ENCODE results near the gene IL13RA1. TPM values are rescaled to one million over a fixed set of nuclear protein-coding genes. Genes with fewer than 3 reads are reported as not detected.
A peak's percentile ranks its signal among the peaks of the same experiment; 100 is the strongest.
"Not testable (repeated sequence)": the region's sequence is repeated elsewhere in the genome, so short reads cannot be mapped to it uniquely, and the experiment has no call there.

IL13RA1 gene
- total RNA-seq, 2 donors from 2014 or later = 15.2 to 23.6 TPM

- H3K9me3 ChIP-seq = no peaks in the 10 kb centered on the region
- no peak for TF ChIP-seq CTCF (IDR thresholded peaks at IDR 0.05)
- TF ChIP-seq POLR2A (IDR thresholded peaks at IDR 0.05) = no peak
- WGBS, 2 donors = 8 to 13% methylated on average over 1 of the region's 1 CpG
- H3K27me3 ChIP-seq = no peaks in the 10 kb centered on the region
- DNase-seq = peak in 1 of 4 donors; percentile 48
- H3K4me1 ChIP-seq = no peaks in the 10 kb centered on the region
- H3K27ac ChIP-seq = no peak overlapping the region
- no peak overlapping the region for H3K4me3 ChIP-seq
- ATAC-seq = no peak
- intact Hi-C loops (cut with DNase I) = no loop called here
- H3K36me3 ChIP-seq (replicated peaks in 1 of 2; ENCODE audit: insufficient read depth in 1 of 2, low read depth in 2 of 2) = no peaks in the 10 kb centered on the region
Observed at GRCh38 chrX:118802857-118803256, 75.5 kb downstream of the IL13RA1 start.

GRCh38 chrX:118807151-118808017 lies 80.0 kb downstream of the IL13RA1 start:
- Histone ChIP-seq H3K9me3 (no peaks in the 10 kb centered on the region), H3K27ac (no peak overlapping the region), H3K27me3 (no peaks in the 10 kb centered on the region), H3K36me3 (replicated peaks in 1 of 2; ENCODE audit: insufficient read depth in 1 of 2, low read depth in 2 of 2) (no peaks in the 10 kb centered on the region), H3K4me3 (no peak overlapping the region), H3K4me1 (no peaks in the 10 kb centered on the region)
- DNase-seq = peak; percentile 31 to 54 (median 45)
- peak; percentile 47 for ATAC-seq
- intact Hi-C loops (cut with DNase I) = loop anchor here (5.0 kb wide), 1 partner anchor 165 kb away; no protein-coding TSS in a partner anchor
- WGBS, 2 donors = 33 to 35% methylated on average over 4 of the region's 4 CpGs
- TF ChIP-seq CTCF (IDR thresholded peaks at IDR 0.05) = peak; percentile 41 to 77 (median 69)
- no peak for TF ChIP-seq POLR2A (IDR thresholded peaks at IDR 0.05)

GRCh38 chrX:118817257-118817656 lies 89.9 kb downstream of the IL13RA1 start:
- WGBS, 2 donors = 73 to 84% methylated on average over 4 of the region's 4 CpGs
- H3K4me1 ChIP-seq; intact Hi-C loops (cut with DNase I); H3K9me3 ChIP-seq; H3K27me3 ChIP-seq; H3K27ac ChIP-seq; H3K4me3 ChIP-seq; DNase-seq; H3K36me3 ChIP-seq (replicated peaks in 1 of 2; ENCODE audit: insufficient read depth in 1 of 2, low read depth in 2 of 2); ATAC-seq: not testable (repeated sequence)

- ATAC-seq = peak; percentile 40
- Histone ChIP-seq H3K27ac (no peak within 1 kb of the TSS), H3K9me3 (no peaks in the 10 kb centered on the region), H3K4me3 (no peak within 1 kb of the TSS), H3K27me3 (no peaks in the 10 kb centered on the region), H3K4me1 (peaks cover 10% of the 10 kb centered on the region), H3K36me3 (replicated peaks in 1 of 2; ENCODE audit: insufficient read depth in 1 of 2, low read depth in 2 of 2) (no peaks in the 10 kb centered on the region)
- TF ChIP-seq CTCF (IDR thresholded peaks at IDR 0.05) (no peak), POLR2A (IDR thresholded peaks at IDR 0.05) (no peak)
- WGBS, 2 donors = 2 to 28% methylated on average over 4 to 29 of the region's 51 CpGs
- DNase-seq = peak; percentile 25 to 57 (median 30)
- intact Hi-C loops (cut with DNase I) = no loop called here
Observed at GRCh38 chrX:118823263-118824172, 96.1 kb downstream of the IL13RA1 start, which contains the start of gene ZCCHC12. Gene ZCCHC12, plus strand, starts transcription at chrX:118823824. Its CDS starts 1,421 bp downstream, at chrX:118825245.

- intact Hi-C loops (cut with DNase I) = no loop called here
- no peak for ATAC-seq
Observed at GRCh38 chrX:118824173-118824730, 96.8 kb downstream of the IL13RA1 start.

More at GRCh38 chrX:118824173-118824730, 96.8 kb downstream of the IL13RA1 start:
- no peak for TF ChIP-seq CTCF (IDR thresholded peaks at IDR 0.05)
- no peak for TF ChIP-seq POLR2A (IDR thresholded peaks at IDR 0.05)
- H3K27me3 ChIP-seq = no peaks in the 10 kb centered on the region
- H3K27ac ChIP-seq = no peak overlapping the region
- H3K4me1 ChIP-seq = peaks cover 10% of the 10 kb centered on the region
- H3K9me3 ChIP-seq = no peaks in the 10 kb centered on the region
- H3K36me3 ChIP-seq (replicated peaks in 1 of 2; ENCODE audit: insufficient read depth in 1 of 2, low read depth in 2 of 2) = no peaks in the 10 kb centered on the region
- no peak for DNase-seq
- WGBS, 2 donors = 7 to 9% methylated on average over 16 to 20 of the region's 22 CpGs
- no peak overlapping the region for H3K4me3 ChIP-seq

Measured in body of pancreas (tissue), 4 donors.